Activated CD8-positive, alpha-beta memory T cell treated with anti-CD3 and anti-CD28 coated beads, Interleukin-2, amount 10 ng/mL, durations not matched to agents 7 days and 5 days (primary cell): Measurements from ENCODE around the gene MCMBP. TPM values are rescaled to one million over a fixed set of nuclear protein-coding genes. Genes with fewer than 3 reads are reported as not detected.
A peak's percentile ranks its signal among the peaks of the same experiment; 100 is the strongest.

ENCODE experiments used
- ATAC-seq: fragments of 150-1000 bp; cut with Tn5 transposase; one replicate; pipeline ENCODE4 v1.10.0; 2021; ENCODE audit warnings: moderate library complexity
- CTCF ChIA-PET: fragments of 350-600 bp; sonication (Branson Sonifier 250); formaldehyde crosslinking; loops from one replicate; lab custom pipeline; 2021; ENCODE audit warnings: antibody characterized with exemption; lab: Charles Lee
- DNase-seq: peaks from one replicate; pipeline ENCODE4 v3.0.0-alpha.2; 2020
- H3K27ac Mint-ChIP-seq: one replicate; pipeline ENCODE4 v1.8.0; 2021; ENCODE audit warnings: mild to moderate bottlenecking, mixed read lengths
- H3K27me3 Mint-ChIP-seq: one replicate; pipeline ENCODE4 v1.8.0; 2021; ENCODE audit warnings: mixed read lengths
- H3K36me3 Mint-ChIP-seq: one replicate; pipeline ENCODE4 v1.8.0; 2021; ENCODE audit warnings: mild to moderate bottlenecking, mixed read lengths
- H3K4me1 Mint-ChIP-seq: one replicate; pipeline ENCODE4 v1.8.0; 2021; ENCODE audit warnings: mixed read lengths
- H3K4me3 Mint-ChIP-seq: one replicate; pipeline ENCODE4 v1.8.0; 2021; ENCODE audit warnings: mild to moderate bottlenecking, moderate library complexity, mixed read lengths
- H3K9me3 Mint-ChIP-seq: one replicate; pipeline ENCODE4 v1.8.0; 2022; ENCODE audit warnings: low read depth, mixed read lengths
- total RNA-seq, 2 experiments: library from RNA; stranded (reverse); gene quantifications; one replicate each; pipeline ENCODE4 v1.2.3, GENCODE V29; 2021

Gene MCMBP
- total RNA-seq, 2 experiments from 2014 or later = 91.4 to 118 TPM

- CTCF ChIA-PET = interaction anchor here (0.9 to 2.6 kb wide), 2 partner anchors 8 to 117 kb away, joined by 6 read pairs; no protein-coding TSS in a partner anchor
- no peaks in the 10 kb centered on the region for H3K27me3 Mint-ChIP-seq
- H3K4me1 Mint-ChIP-seq = peaks cover 60% of the 10 kb centered on the region
- H3K4me3 Mint-ChIP-seq = no peak overlapping the region
- peaks cover 8% of the 10 kb centered on the region for H3K9me3 Mint-ChIP-seq
- H3K36me3 Mint-ChIP-seq = peaks cover 37% of the 10 kb centered on the region
- H3K27ac Mint-ChIP-seq = no peak overlapping the region
- DNase-seq (no peak), ATAC-seq (no peak)
Measured at GRCh38 chr10:119867317-119867716, 5.3 kb downstream of the MCMBP start.

GRCh38 chr10:119865699-119866240 is 6.9 kb downstream of the MCMBP start:
- H3K4me1 Mint-ChIP-seq = peaks cover 62% of the 10 kb centered on the region
- CTCF ChIA-PET = interaction anchor here (1.9 to 2.6 kb wide), 2 partner anchors 115 to 179 kb away, joined by 6 read pairs; no protein-coding TSS in a partner anchor
- ATAC-seq = no peak
- no peak overlapping the region for H3K27ac Mint-ChIP-seq
- H3K27me3 Mint-ChIP-seq = no peaks in the 10 kb centered on the region
- peaks cover 39% of the 10 kb centered on the region for H3K36me3 Mint-ChIP-seq
- DNase-seq = no peak
- H3K4me3 Mint-ChIP-seq = no peak overlapping the region
- H3K9me3 Mint-ChIP-seq = peaks cover 8% of the 10 kb centered on the region

- H3K4me1 Mint-ChIP-seq = peaks cover 64% of the 10 kb centered on the region
- H3K36me3 Mint-ChIP-seq = peaks cover 38% of the 10 kb centered on the region
- no peak overlapping the region for H3K27ac Mint-ChIP-seq
- no peak overlapping the region for H3K4me3 Mint-ChIP-seq
- peaks cover 8% of the 10 kb centered on the region for H3K9me3 Mint-ChIP-seq
- DNase-seq (no peak), ATAC-seq (no peak)
- H3K27me3 Mint-ChIP-seq = no peaks in the 10 kb centered on the region
- CTCF ChIA-PET = interaction anchor here (0.7 to 2.9 kb wide), 4 partner anchors 8 to 178 kb away, joined by 3 to 9 read pairs (median 5); partner anchors contain the start of gene MCMBP
Measured at GRCh38 chr10:119863951-119864565, 8.6 kb downstream of the MCMBP start.

- H3K9me3 Mint-ChIP-seq = peaks cover 8% of the 10 kb centered on the region
- DNase-seq (no peak), ATAC-seq (peak; percentile 33)
- CTCF ChIA-PET = interaction anchor here (0.8 to 2.9 kb wide), 3 partner anchors 10 to 112 kb away, joined by 3 to 9 read pairs (median 3); partner anchors contain the start of gene MCMBP
- H3K36me3 Mint-ChIP-seq = peaks cover 37% of the 10 kb centered on the region
- peaks cover 55% of the 10 kb centered on the region for H3K4me1 Mint-ChIP-seq
- H3K27me3 Mint-ChIP-seq = no peaks in the 10 kb centered on the region
- no peak overlapping the region for H3K4me3 Mint-ChIP-seq
- no peak overlapping the region for H3K27ac Mint-ChIP-seq
Measured at GRCh38 chr10:119862524-119862923, 10.1 kb downstream of the MCMBP start.

- no peak for ATAC-seq
- H3K27me3 Mint-ChIP-seq = no peaks in the 10 kb centered on the region
Measured at GRCh38 chr10:119860866-119861607, 11.6 kb downstream of the MCMBP start.

GRCh38 chr10:119859420-119860258 is 13.0 kb downstream of the MCMBP start:
- ATAC-seq = peak; percentile 27
- H3K27me3 Mint-ChIP-seq = no peaks in the 10 kb centered on the region
- H3K4me1 Mint-ChIP-seq = peaks cover 44% of the 10 kb centered on the region
- no peak for DNase-seq
- H3K9me3 Mint-ChIP-seq = peaks cover 8% of the 10 kb centered on the region
- H3K36me3 Mint-ChIP-seq = peaks cover 31% of the 10 kb centered on the region
- no peak overlapping the region for H3K4me3 Mint-ChIP-seq
- CTCF ChIA-PET = interaction anchor here (0.6 to 5.0 kb wide), 26 partner anchors 8 to 667 kb away, joined by 3 to 50 read pairs (median 4); partner anchors contain the start of genes INPP5F and MCMBP
- peak overlapping the region; percentile 36 for H3K27ac Mint-ChIP-seq

More at GRCh38 chr10:119860866-119861607, 11.6 kb downstream of the MCMBP start:
- peaks cover 52% of the 10 kb centered on the region for H3K4me1 Mint-ChIP-seq
- H3K4me3 Mint-ChIP-seq = no peak overlapping the region
- H3K36me3 Mint-ChIP-seq = peaks cover 40% of the 10 kb centered on the region
- peaks cover 8% of the 10 kb centered on the region for H3K9me3 Mint-ChIP-seq
- CTCF ChIA-PET = interaction anchor here (1.9 to 5.0 kb wide), 4 partner anchors 11 to 175 kb away, joined by 7 to 50 read pairs (median 40); partner anchors contain the start of gene MCMBP
- peak overlapping the region; percentile 21 for H3K27ac Mint-ChIP-seq
- DNase-seq = no peak

GRCh38 chr10:119858063-119858462 is 14.6 kb downstream of the MCMBP start:
- peaks cover 34% of the 10 kb centered on the region for H3K4me1 Mint-ChIP-seq
- no peak overlapping the region for H3K27ac Mint-ChIP-seq
- ATAC-seq = no peak
- no peaks in the 10 kb centered on the region for H3K9me3 Mint-ChIP-seq
- H3K36me3 Mint-ChIP-seq = peaks cover 27% of the 10 kb centered on the region
- no peak overlapping the region for H3K4me3 Mint-ChIP-seq
- CTCF ChIA-PET = interaction anchor here (1.2 to 5.0 kb wide), 7 partner anchors 22 to 256 kb away, joined by 4 to 50 read pairs (median 6); no protein-coding TSS in a partner anchor
- H3K27me3 Mint-ChIP-seq = no peaks in the 10 kb centered on the region
- no peak for DNase-seq

GRCh38 chr10:119853574-119853973 is 19.1 kb downstream of the MCMBP start:
- Mint-ChIP-seq H3K4me1 (peaks cover 2% of the 10 kb centered on the region), H3K36me3 (peaks cover 43% of the 10 kb centered on the region), H3K9me3 (no peaks in the 10 kb centered on the region), H3K4me3 (no peak overlapping the region), H3K27ac (peak overlapping the region; percentile 40), H3K27me3 (no peaks in the 10 kb centered on the region)
- CTCF ChIA-PET = interaction anchor here (1.7 to 2.0 kb wide), 2 partner anchors 42 to 103 kb away, joined by 4 to 8 read pairs; no protein-coding TSS in a partner anchor
- no peak for DNase-seq
- ATAC-seq = no peak

- no peak overlapping the region for H3K4me3 Mint-ChIP-seq
- CTCF ChIA-PET = interaction anchor here (1.7 to 2.0 kb wide), 2 partner anchors 41 to 102 kb away, joined by 4 to 8 read pairs; no protein-coding TSS in a partner anchor
- H3K9me3 Mint-ChIP-seq = no peaks in the 10 kb centered on the region
- no peak overlapping the region for H3K27ac Mint-ChIP-seq
- ATAC-seq (no peak), DNase-seq (no peak)
- H3K36me3 Mint-ChIP-seq = peaks cover 46% of the 10 kb centered on the region
- H3K4me1 Mint-ChIP-seq = peaks cover 2% of the 10 kb centered on the region
- H3K27me3 Mint-ChIP-seq = no peaks in the 10 kb centered on the region
Measured at GRCh38 chr10:119852822-119853221, 19.8 kb downstream of the MCMBP start.

- H3K4me1 Mint-ChIP-seq = peaks cover 2% of the 10 kb centered on the region
- H3K27ac Mint-ChIP-seq = no peak overlapping the region
- no peaks in the 10 kb centered on the region for H3K27me3 Mint-ChIP-seq
Measured at GRCh38 chr10:119852277-119852676, 20.4 kb downstream of the MCMBP start.

GRCh38 chr10:119849944-119850343 is 22.7 kb downstream of the MCMBP start:
- Mint-ChIP-seq H3K27ac (no peak overlapping the region), H3K4me1 (no peaks in the 10 kb centered on the region), H3K36me3 (peaks cover 56% of the 10 kb centered on the region), H3K4me3 (no peak overlapping the region), H3K27me3 (no peaks in the 10 kb centered on the region), H3K9me3 (no peaks in the 10 kb centered on the region)
- ATAC-seq (no peak), DNase-seq (no peak)
- CTCF ChIA-PET = no interaction called here

More at GRCh38 chr10:119852277-119852676, 20.4 kb downstream of the MCMBP start:
- CTCF ChIA-PET = interaction anchor here (1.7 to 2.0 kb wide), 2 partner anchors 41 to 102 kb away, joined by 4 to 8 read pairs; no protein-coding TSS in a partner anchor
- ATAC-seq = no peak
- H3K36me3 Mint-ChIP-seq = peaks cover 48% of the 10 kb centered on the region
- no peak overlapping the region for H3K4me3 Mint-ChIP-seq
- no peaks in the 10 kb centered on the region for H3K9me3 Mint-ChIP-seq
- DNase-seq = no peak

- no peak overlapping the region for H3K4me3 Mint-ChIP-seq
Measured at GRCh38 chr10:119849031-119849789, 23.4 kb downstream of the MCMBP start.

More at GRCh38 chr10:119849031-119849789, 23.4 kb downstream of the MCMBP start:
- H3K4me1 Mint-ChIP-seq = no peaks in the 10 kb centered on the region
- H3K27ac Mint-ChIP-seq = no peak overlapping the region
- ATAC-seq (no peak), DNase-seq (no peak)
- CTCF ChIA-PET = interaction anchor here (0.6 kb wide), 1 partner anchor 145 kb away, joined by 3 read pairs; no protein-coding TSS in a partner anchor
- no peaks in the 10 kb centered on the region for H3K27me3 Mint-ChIP-seq
- H3K9me3 Mint-ChIP-seq = no peaks in the 10 kb centered on the region
- H3K36me3 Mint-ChIP-seq = peaks cover 63% of the 10 kb centered on the region
